Thoracic aorta (tissue), 2 donors: ENCODE measurements around the gene TESK2. TPM values are rescaled to one million over a fixed set of nuclear protein-coding genes. Genes with fewer than 3 reads are reported as not detected.
"Not testable (repeated sequence)": the region's sequence is repeated elsewhere in the genome, so short reads cannot be mapped to it uniquely, and the experiment has no call there.

Experiments used
- ATAC-seq: fragments of 150-250 bp; one replicate; pipeline ENCODE4 v1.8.0; 2017; ENCODE audit warnings: low read depth; ENCODE audit not compliant: insufficient number of reproducible peaks, low FRiP score
- DNase-seq: peaks from one replicate; pipeline ENCODE4 v3.0.0-alpha.2; 2020; ENCODE audit warnings: low spot score
- H3K27ac ChIP-seq, 2 donors: fragments of 200-600 bp; sonication (generic); 1 replicate in 1 of 2; 2 replicates in 1 of 2; pipeline ENCODE4 v1.5.1; 2016; ENCODE audit warnings: mild to moderate bottlenecking in 2 of 2, moderate library complexity in 2 of 2
- H3K27me3 ChIP-seq: fragments of 200-600 bp; sonication (generic); replicated peaks from 2 replicates; pipeline ENCODE4 v1.6.0; 2016; ENCODE audit warnings: mild to moderate bottlenecking; ENCODE audit not compliant: insufficient read depth
- H3K36me3 ChIP-seq: fragments of 200-600 bp; sonication (generic); one replicate; pipeline ENCODE4 v1.5.1; 2016
- H3K4me1 ChIP-seq, 2 donors: fragments of 200-600 bp; sonication (generic); 1 replicate in 1 of 2; 2 replicates in 1 of 2; pipeline versions ENCODE4 v1.5.1 to v1.6.0; 2016; ENCODE audit warnings: low read depth in 2 of 2, mild to moderate bottlenecking in 1 of 2; ENCODE audit not compliant: control insufficient read depth in 1 of 2
- H3K4me3 ChIP-seq: fragments of 200-600 bp; sonication (generic); 2 replicates; pipeline ENCODE4 v1.5.1; 2016; ENCODE audit warnings: mild to moderate bottlenecking
- H3K9me3 ChIP-seq: fragments of 200-600 bp; sonication (generic); 2 replicates; pipeline ENCODE4 v1.5.1; 2016
- total RNA-seq, 2 donors: library from RNA; depleted of rRNA; stranded (reverse); fragments of >200 nt; gene quantifications; one replicate each; pipeline versions ENCODE4 v1.1.0 to v1.2.3, GENCODE V29; 2016
- TF ChIP-seq, protein P1 (sequence below): fragments of 200-600 bp; sonication (generic); IDR thresholded peaks from one replicate; pipeline ENCODE4 v1.5.1; 2019; ENCODE audit warnings: antibody characterized with exemption

TESK2 gene
- total RNA-seq, 2 donors from 2014 or later = 3.5 to 7.6 TPM

DNA sequence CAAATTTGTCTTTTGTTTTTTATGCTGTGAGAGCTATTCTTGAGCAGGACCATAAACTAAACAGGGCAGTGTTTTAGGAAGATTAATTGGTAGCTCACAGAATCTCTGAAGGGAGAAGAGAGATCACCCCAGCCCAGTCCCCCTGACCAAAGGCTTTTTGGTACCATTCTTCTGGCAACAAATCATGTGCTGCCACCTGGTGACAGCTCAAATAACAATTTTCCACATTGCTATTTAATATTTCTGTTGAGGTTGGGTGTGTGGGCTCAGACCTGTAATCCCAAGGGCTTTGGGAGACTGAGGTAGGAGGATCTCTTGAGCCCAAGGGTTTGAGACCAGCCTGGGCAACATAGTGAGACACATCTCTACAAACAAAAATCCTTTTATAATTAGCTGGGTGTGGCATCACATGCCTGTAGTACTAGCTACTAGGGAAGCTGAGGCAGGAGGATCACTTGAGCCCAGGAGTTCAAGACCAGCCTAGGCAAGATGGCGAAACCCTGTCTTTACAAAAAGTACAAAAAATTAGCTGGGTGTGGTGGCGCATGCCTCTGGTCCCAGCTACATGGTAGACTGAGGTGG lies 2.2 kb upstream of the TESK2 start:
- Histone ChIP-seq H3K27me3 (no peaks in the 10 kb centered on the region), H3K4me3 (no peak overlapping the region), H3K4me1 (peaks cover 5 to 10% of the 10 kb centered on the region in 2 donors), H3K9me3 (no peaks in the 10 kb centered on the region), H3K27ac (no peak overlapping the region), H3K36me3 (no peaks in the 10 kb centered on the region)
- TF ChIP-seq, protein P1, sequence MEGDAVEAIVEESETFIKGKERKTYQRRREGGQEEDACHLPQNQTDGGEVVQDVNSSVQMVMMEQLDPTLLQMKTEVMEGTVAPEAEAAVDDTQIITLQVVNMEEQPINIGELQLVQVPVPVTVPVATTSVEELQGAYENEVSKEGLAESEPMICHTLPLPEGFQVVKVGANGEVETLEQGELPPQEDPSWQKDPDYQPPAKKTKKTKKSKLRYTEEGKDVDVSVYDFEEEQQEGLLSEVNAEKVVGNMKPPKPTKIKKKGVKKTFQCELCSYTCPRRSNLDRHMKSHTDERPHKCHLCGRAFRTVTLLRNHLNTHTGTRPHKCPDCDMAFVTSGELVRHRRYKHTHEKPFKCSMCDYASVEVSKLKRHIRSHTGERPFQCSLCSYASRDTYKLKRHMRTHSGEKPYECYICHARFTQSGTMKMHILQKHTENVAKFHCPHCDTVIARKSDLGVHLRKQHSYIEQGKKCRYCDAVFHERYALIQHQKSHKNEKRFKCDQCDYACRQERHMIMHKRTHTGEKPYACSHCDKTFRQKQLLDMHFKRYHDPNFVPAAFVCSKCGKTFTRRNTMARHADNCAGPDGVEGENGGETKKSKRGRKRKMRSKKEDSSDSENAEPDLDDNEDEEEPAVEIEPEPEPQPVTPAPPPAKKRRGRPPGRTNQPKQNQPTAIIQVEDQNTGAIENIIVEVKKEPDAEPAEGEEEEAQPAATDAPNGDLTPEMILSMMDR = peak; percentile 61
- DNase-seq = no peak
- no peak for ATAC-seq

DNA sequence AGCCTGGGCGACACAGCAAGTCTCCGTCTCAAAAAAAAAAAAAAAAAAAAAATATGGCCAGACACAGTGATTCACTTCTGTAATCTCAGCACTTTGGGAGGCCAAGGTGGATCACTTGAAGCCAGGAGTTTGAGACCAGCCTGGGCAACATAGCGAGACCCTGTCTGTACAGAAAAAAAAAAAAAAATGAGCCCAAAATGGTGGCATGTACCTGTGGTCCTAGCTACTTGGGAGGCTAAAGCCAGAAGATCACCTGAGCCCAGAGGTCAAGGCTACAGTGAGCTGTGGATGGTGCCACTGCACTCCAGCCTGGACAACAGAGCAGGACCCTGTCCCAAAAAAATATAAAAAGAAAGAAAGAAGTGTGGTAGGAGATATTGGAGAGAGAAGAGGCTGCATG lies 1.7 kb upstream of the TESK2 start:
- ATAC-seq (no peak), DNase-seq (no peak)
- no peaks in the 10 kb centered on the region for H3K9me3 ChIP-seq
- no peak overlapping the region for H3K27ac ChIP-seq
- no peak overlapping the region for H3K4me3 ChIP-seq
- no peaks in the 10 kb centered on the region for H3K27me3 ChIP-seq
- TF ChIP-seq, protein P1 = no peak
- no peaks in the 10 kb centered on the region for H3K36me3 ChIP-seq
- peaks cover 5 to 10% of the 10 kb centered on the region in 2 donors for H3K4me1 ChIP-seq

DNA sequence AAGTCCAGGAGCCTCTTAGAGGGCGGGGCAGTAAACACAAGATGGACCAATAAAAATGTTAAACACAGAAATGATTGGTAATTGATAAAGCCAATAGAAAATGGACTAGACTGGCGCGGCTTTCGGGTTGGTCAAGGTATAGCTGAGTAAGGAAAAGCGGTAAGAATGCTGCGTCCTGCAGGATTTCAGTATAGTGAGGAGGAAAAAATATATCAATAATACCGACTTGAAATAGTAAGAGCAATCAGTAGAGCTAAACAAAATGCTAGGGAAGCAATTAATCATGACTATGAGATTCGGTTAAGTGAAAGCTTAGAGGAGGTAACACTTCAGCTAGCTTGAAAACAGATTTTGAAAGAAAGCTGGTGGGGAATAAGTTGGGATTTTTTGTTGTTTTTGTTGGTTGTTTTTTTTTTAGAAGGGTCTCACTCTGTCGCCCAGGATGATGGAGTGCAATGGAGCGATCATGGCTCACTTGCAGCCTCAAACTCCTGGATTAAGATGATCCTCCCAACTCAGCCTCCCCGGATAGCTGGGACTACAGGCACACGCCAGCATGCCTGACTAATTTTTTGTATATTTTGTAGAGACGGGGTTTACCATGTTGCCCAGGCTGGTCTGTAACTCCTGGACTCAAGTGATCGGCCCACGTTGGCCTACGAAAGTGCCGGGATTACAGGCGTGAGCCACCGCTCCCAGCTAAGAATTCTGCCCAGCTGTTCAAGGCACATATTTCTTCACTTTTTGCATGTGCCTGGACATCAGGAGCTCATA lies 711 bp upstream of the TESK2 start:
- H3K27me3 ChIP-seq = no peaks in the 10 kb centered on the region

DNA sequence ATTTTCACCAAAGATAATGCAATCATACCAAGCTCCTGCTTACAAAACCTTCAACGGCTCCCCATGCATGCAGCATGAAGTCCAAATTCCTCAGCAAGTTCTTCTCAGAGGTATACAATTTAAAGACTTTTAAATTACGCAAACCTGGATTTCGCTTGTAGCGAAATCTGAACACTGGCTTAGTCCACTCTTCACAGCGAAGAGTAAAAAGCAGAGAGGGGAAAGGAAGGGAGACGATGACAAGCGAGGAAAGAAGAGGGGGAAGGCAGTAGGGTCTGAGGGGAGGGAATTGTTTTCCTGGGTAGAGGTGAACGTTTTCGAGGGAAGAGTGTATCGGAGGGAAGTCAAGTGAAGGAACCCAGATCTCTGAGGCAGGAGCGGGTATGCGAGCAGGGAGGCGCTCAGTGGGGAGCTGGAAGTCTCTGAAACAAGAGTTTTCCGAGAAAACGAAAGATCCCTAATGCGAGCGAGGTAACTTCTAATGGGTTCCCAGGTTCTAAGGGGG lies 790 bp downstream of the TESK2 start:
- no peaks in the 10 kb centered on the region for H3K9me3 ChIP-seq
- DNase-seq (no peak), ATAC-seq (no peak)
- peak overlapping the region; percentile 58 to 67 for H3K27ac ChIP-seq
- H3K36me3 ChIP-seq = no peaks in the 10 kb centered on the region
- peaks cover 5 to 10% of the 10 kb centered on the region in 2 donors for H3K4me1 ChIP-seq
- TF ChIP-seq, protein P1 = no peak
- H3K4me3 ChIP-seq = peak overlapping the region; percentile 84
- no peaks in the 10 kb centered on the region for H3K27me3 ChIP-seq

More for the DNA sequence above, 711 bp upstream of the TESK2 start:
- Histone ChIP-seq H3K4me3 (peak overlapping the region; percentile 84), H3K27ac (peak overlapping the region; percentile 6 to 28), H3K9me3 (no peaks in the 10 kb centered on the region), H3K36me3 (no peaks in the 10 kb centered on the region), H3K4me1 (peaks cover 5 to 10% of the 10 kb centered on the region in 2 donors)
- ATAC-seq (no peak), DNase-seq (no peak)
- TF ChIP-seq, protein P1 = no peak

DNA sequence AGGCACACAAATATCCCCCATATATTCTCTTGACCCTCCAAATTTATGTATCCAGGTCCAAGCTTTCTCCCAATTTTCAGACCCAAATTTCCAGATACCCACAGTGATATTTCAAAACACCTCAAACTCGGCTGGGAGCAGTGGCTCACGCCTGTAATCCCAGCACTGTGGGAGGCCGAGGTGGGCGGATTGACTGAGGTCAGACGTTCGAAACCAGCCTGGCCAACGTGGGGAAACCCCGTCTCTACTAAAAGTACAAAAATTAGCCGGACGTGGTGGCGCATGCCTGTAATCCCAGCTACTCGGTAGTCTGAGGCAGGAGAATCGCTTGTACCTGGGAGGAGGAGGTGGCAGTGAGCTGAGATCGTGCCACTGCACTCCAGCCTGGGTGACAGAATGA lies 1.6 kb downstream of the TESK2 start:
- H3K27ac ChIP-seq, ATAC-seq, H3K4me1 ChIP-seq, H3K27me3 ChIP-seq, H3K36me3 ChIP-seq, H3K4me3 ChIP-seq, H3K9me3 ChIP-seq, DNase-seq: not testable (repeated sequence)
